ENCODE data around the gene STX7. TPM values are rescaled to one million over a fixed set of nuclear protein-coding genes. Genes with fewer than 3 reads are reported as not detected.

Gene STX7
- total RNA-seq, 1 experiment from 2014 or later: 25.6 TPM

DNA sequence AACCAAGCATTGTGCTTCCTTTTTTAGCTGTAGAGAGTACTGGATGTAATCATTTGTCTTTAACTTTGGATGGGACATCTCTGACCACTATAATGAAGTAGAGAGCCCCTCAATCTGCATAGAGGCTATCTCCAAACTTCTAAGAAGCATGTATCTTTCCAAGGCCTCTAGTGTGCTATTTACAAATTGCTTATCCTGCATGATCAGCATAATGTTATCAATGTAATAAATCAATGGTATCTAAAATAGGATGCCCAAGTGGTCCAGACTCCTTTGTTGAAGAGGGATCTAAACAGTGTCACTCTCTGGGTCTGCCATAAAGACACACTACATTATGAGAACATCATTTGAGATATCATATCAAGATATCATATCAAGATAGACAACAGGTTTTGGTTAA lies 31.9 kb upstream of the STX7 start:
- Mint-ChIP-seq H3K9me3 (no peaks in the 10 kb centered on the region), H3K36me3 (no peaks in the 10 kb centered on the region), H3K27ac (no peak overlapping the region), H3K4me3 (no peak overlapping the region), H3K27me3 (ENCODE audit: low read depth) (no peaks in the 10 kb centered on the region), H3K4me1 (peaks cover 19% of the 10 kb centered on the region)
- TF ChIP-seq NFE2L1 (CRISPR knock-in tag; IDR thresholded peaks at IDR 0.05) (no peak), ZNF532 (CRISPR knock-in tag; IDR thresholded peaks at IDR 0.05; ENCODE audit: borderline replicate concordance) (no peak), ZSCAN18 (CRISPR knock-in tag; IDR thresholded peaks at IDR 0.05) (no peak), GABPB1 (CRISPR knock-in tag; IDR thresholded peaks at IDR 0.05) (no peak), CBFB (CRISPR knock-in tag; IDR thresholded peaks at IDR 0.05; ENCODE audit: low read depth) (no peak), RORB (CRISPR knock-in tag; IDR thresholded peaks at IDR 0.05) (no peak)
- TF ChIP-seq, protein P1, sequence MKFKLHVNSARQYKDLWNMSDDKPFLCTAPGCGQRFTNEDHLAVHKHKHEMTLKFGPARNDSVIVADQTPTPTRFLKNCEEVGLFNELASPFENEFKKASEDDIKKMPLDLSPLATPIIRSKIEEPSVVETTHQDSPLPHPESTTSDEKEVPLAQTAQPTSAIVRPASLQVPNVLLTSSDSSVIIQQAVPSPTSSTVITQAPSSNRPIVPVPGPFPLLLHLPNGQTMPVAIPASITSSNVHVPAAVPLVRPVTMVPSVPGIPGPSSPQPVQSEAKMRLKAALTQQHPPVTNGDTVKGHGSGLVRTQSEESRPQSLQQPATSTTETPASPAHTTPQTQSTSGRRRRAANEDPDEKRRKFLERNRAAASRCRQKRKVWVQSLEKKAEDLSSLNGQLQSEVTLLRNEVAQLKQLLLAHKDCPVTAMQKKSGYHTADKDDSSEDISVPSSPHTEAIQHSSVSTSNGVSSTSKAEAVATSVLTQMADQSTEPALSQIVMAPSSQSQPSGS (CRISPR knock-in tag; IDR thresholded peaks at IDR 0.05; ENCODE audit: borderline replicate concordance, low read depth): no peak
- CTCF ChIA-PET: no interaction called here
- ATAC-seq (no peak), DNase-seq (ENCODE audit: low spot score) (no peak)
- POLR2A ChIA-PET: no interaction called here

GRCh38 chr6:132537977-132538376 lies 25.1 kb upstream of the STX7 start, which contains the start of gene TAAR9:
TAAR9 (plus strand) TSS chr6:132538277; CDS start chr6:132538290, 13 bp downstream.
- Mint-ChIP-seq H3K4me3 (no peak within 1 kb of the TSS), H3K4me1 (no peaks in the 10 kb centered on the region), H3K9me3 (peaks cover 24% of the 10 kb centered on the region), H3K27ac (no peak within 1 kb of the TSS), H3K36me3 (peaks cover 14% of the 10 kb centered on the region), H3K27me3 (ENCODE audit: low read depth) (no peaks in the 10 kb centered on the region)
- TF ChIP-seq, protein P2, sequence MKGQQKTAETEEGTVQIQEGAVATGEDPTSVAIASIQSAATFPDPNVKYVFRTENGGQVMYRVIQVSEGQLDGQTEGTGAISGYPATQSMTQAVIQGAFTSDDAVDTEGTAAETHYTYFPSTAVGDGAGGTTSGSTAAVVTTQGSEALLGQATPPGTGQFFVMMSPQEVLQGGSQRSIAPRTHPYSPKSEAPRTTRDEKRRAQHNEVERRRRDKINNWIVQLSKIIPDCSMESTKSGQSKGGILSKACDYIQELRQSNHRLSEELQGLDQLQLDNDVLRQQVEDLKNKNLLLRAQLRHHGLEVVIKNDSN (CRISPR knock-in tag; IDR thresholded peaks at IDR 0.05): no peak
- TF ChIP-seq ZNF219 (CRISPR knock-in tag; IDR thresholded peaks at IDR 0.05; ENCODE audit: borderline replicate concordance): no peak
- no peak for TF ChIP-seq MXD4 (CRISPR knock-in tag; IDR thresholded peaks at IDR 0.05; ENCODE audit: borderline replicate concordance)
- no peak for TF ChIP-seq PRRX2 (CRISPR knock-in tag; IDR thresholded peaks at IDR 0.05)
- TF ChIP-seq, protein P1 (CRISPR knock-in tag; IDR thresholded peaks at IDR 0.05; ENCODE audit: borderline replicate concordance, low read depth): no peak
- TF ChIP-seq NR2C2 (CRISPR knock-in tag; IDR thresholded peaks at IDR 0.05): no peak
- TF ChIP-seq FOXP1 (CRISPR knock-in tag; IDR thresholded peaks at IDR 0.05; ENCODE audit: borderline replicate concordance): no peak
- TF ChIP-seq ZNF423 (CRISPR knock-in tag; IDR thresholded peaks at IDR 0.05): no peak
- ChIA-PET CTCF (interaction anchor here (2.3 kb wide), 1 partner anchor 177 kb away, joined by 8 read pairs; no protein-coding TSS in a partner anchor), POLR2A (no interaction called here)
- no peak for DNase-seq (ENCODE audit: low spot score)
- ATAC-seq: no peak

Measured in WTC11 (cell line).